Prostate gland (tissue), 2 donors: ENCODE results near the gene TMEM79.

Experiments used
- CTCF ChIP-seq, 4 experiments: fragments of 200-600 bp in 2 of 4; fragments of 450-650 bp in 2 of 4; sonication (generic) in 2 of 4; IDR thresholded peaks; 1 replicate in 3 of 4; 2 replicates in 1 of 4; pipeline ENCODE4 v1.5.1; 2016 to 2019; ENCODE audit warnings: antibody characterized with exemption in 4 of 4, mild to moderate bottlenecking in 2 of 4, moderate library complexity in 2 of 4
- POLR2A ChIP-seq: fragments of 450-650 bp; IDR thresholded peaks from one replicate; pipeline ENCODE4 v1.6.1; 2016; ENCODE audit warnings: antibody characterized with exemption, mild to moderate bottlenecking

GRCh38 chr1:156238248-156238647 lies 45.9 kb upstream of the TMEM79 start:
- TF ChIP-seq CTCF (IDR thresholded peaks at IDR 0.05) (no peak), POLR2A (no peak)
